ENCODE measurements around the gene SUPT20H. TPM values are rescaled to one million over a fixed set of nuclear protein-coding genes. Genes with fewer than 3 reads are reported as not detected.

Gene SUPT20H
- total and polyA plus RNA-seq, 2 donors (not counting 1 experiment from before 2014, with no cell fraction given): 43.8 to 93.7 TPM

DNA sequence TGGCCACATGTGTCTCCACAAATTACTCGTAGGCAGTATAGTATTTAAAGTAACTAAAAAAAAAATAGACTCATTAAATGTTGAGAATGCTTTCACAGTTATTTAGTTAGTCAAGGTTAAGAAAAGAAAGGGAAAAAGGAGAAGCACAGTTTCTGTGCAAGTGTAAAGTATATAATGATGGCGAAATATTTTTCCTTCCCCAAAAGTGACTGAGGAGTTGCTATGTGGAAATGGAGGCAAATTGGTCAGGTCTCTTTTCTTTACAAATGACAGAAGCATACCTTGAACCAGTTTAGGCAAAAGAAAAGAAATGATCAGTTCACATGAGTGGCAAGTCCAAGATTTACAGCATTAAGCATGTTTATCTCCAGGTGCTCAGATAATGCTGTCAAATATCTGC lies 28.0 kb upstream of the SUPT20H start:
- no peaks in the 10 kb centered on the region for H3K9me3 Mint-ChIP-seq (ENCODE audit: insufficient read depth)
- no peak overlapping the region for H2AFZ ChIP-seq (ENCODE audit: insufficient read depth, low read depth, low read length, poor library complexity, severe bottlenecking)
- no peak overlapping the region for H3K4me3 ChIP-seq (ENCODE audit: control extremely low read depth in 1 of 5, extremely low read depth in 1 of 5, insufficient read depth in 1 of 5, low read depth in 2 of 5, low read length in 4 of 5)
- no peaks in the 10 kb centered on the region for H3K4me1 ChIP-seq (ENCODE audit: control insufficient read depth in 2 of 2, insufficient read depth in 2 of 2, low read length in 2 of 2)
- no peak overlapping the region for H3K27ac Mint-ChIP-seq
- ChIA-PET POLR2A (no interaction called here), CTCF (no interaction called here)
- H3K79me2 ChIP-seq (ENCODE audit: control insufficient read depth, insufficient read depth, low read length): no peaks in the 10 kb centered on the region
- WGBS (ENCODE audit: insufficient coverage): no CpG with 5 or more reads among the region's 2 CpGs
- no peaks in the 10 kb centered on the region for H3K9me3 ChIP-seq (ENCODE audit: control extremely low read depth in 1 of 3, control insufficient read depth in 2 of 3, insufficient read depth in 1 of 3, low read length in 2 of 3)
- H3K27me3 ChIP-seq (replicated peaks in 1 of 4; ENCODE audit: control extremely low read depth in 1 of 4, control insufficient read depth in 3 of 4, insufficient read depth in 4 of 4, low read length in 3 of 4): peaks cover 0 to 6% (median 0%) of the 10 kb centered on the region in 4 experiments
- H3K36me3 ChIP-seq (replicated peaks in 1 of 2; ENCODE audit: control extremely low read depth in 1 of 2, control insufficient read depth in 1 of 2, extremely low read depth in 1 of 2, insufficient read depth in 2 of 2, low read length in 1 of 2): no peaks in the 10 kb centered on the region
- intact Hi-C loops (cut with micrococcal nuclease): no loop called here
- no peak overlapping the region for H3K9ac ChIP-seq (ENCODE audit: low read length)
- no peak overlapping the region for H3K27ac ChIP-seq (ENCODE audit: low read length in 2 of 2)
- H4K20me1 ChIP-seq (ENCODE audit: control insufficient read depth, insufficient read depth, low read length, poor library complexity, severe bottlenecking): no peaks in the 10 kb centered on the region
- H3K4me2 ChIP-seq (replicated peaks; ENCODE audit: low read depth, low read length, poor library complexity, severe bottlenecking): no peak overlapping the region
- no peak for ATAC-seq (ENCODE audit: low read depth)
- H3K4me3 Mint-ChIP-seq: no peak overlapping the region
- TF ChIP-seq, protein P1, sequence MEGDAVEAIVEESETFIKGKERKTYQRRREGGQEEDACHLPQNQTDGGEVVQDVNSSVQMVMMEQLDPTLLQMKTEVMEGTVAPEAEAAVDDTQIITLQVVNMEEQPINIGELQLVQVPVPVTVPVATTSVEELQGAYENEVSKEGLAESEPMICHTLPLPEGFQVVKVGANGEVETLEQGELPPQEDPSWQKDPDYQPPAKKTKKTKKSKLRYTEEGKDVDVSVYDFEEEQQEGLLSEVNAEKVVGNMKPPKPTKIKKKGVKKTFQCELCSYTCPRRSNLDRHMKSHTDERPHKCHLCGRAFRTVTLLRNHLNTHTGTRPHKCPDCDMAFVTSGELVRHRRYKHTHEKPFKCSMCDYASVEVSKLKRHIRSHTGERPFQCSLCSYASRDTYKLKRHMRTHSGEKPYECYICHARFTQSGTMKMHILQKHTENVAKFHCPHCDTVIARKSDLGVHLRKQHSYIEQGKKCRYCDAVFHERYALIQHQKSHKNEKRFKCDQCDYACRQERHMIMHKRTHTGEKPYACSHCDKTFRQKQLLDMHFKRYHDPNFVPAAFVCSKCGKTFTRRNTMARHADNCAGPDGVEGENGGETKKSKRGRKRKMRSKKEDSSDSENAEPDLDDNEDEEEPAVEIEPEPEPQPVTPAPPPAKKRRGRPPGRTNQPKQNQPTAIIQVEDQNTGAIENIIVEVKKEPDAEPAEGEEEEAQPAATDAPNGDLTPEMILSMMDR (IDR thresholded peaks at IDR 0.05): no peak
- no peak for TF ChIP-seq EZH2 (IDR thresholded peaks at IDR 0.05; ENCODE audit: borderline replicate concordance, insufficient read depth, low read depth, low read length, poor library complexity, severe bottlenecking)
- no peaks in the 10 kb centered on the region for H3K4me1 Mint-ChIP-seq
- DNase-seq: no peak
- peaks cover 27% of the 10 kb centered on the region for H3K27me3 Mint-ChIP-seq

DNA sequence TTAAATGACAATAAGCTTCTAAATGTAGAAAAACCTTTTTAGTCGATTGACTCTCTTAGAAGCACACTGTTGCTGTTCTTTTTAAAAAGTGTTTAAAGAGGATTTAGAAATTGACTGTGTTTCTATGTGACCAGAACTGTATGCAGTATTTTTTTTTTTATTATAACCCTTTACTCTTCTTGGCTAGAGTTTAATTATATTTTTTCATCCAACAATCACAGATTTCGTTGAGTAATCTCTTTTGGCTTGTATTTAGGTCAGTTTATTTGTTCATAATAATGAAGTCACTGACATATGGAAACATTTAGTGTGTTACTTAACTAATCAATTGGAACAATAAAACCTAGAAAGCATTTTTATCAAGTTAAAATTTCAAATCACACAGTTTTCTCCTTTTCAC lies 26.1 kb upstream of the SUPT20H start:
- no peaks in the 10 kb centered on the region for H3K9me3 Mint-ChIP-seq (ENCODE audit: insufficient read depth)
- H3K36me3 ChIP-seq (replicated peaks in 1 of 2; ENCODE audit: control extremely low read depth in 1 of 2, control insufficient read depth in 1 of 2, extremely low read depth in 1 of 2, insufficient read depth in 2 of 2, low read length in 1 of 2): no peaks in the 10 kb centered on the region
- no peak overlapping the region for H2AFZ ChIP-seq (ENCODE audit: insufficient read depth, low read depth, low read length, poor library complexity, severe bottlenecking)
- no peak overlapping the region for H3K27ac Mint-ChIP-seq
- H3K27me3 ChIP-seq (replicated peaks in 1 of 4; ENCODE audit: control extremely low read depth in 1 of 4, control insufficient read depth in 3 of 4, insufficient read depth in 4 of 4, low read length in 3 of 4): peaks cover 0 to 6% (median 2%) of the 10 kb centered on the region in 4 experiments
- peaks cover 31% of the 10 kb centered on the region for H3K27me3 Mint-ChIP-seq
- H3K9me3 ChIP-seq (ENCODE audit: control extremely low read depth in 1 of 3, control insufficient read depth in 2 of 3, insufficient read depth in 1 of 3, low read length in 2 of 3): no peaks in the 10 kb centered on the region
- WGBS (ENCODE audit: insufficient coverage): no CpG with 5 or more reads among the region's 2 CpGs
- DNase-seq (no peak), ATAC-seq (ENCODE audit: low read depth) (no peak)
- no peaks in the 10 kb centered on the region for H4K20me1 ChIP-seq (ENCODE audit: control insufficient read depth, insufficient read depth, low read length, poor library complexity, severe bottlenecking)
- H3K27ac ChIP-seq (ENCODE audit: low read length in 2 of 2): no peak overlapping the region
- H3K9ac ChIP-seq (ENCODE audit: low read length): no peak overlapping the region
- H3K4me1 Mint-ChIP-seq: no peaks in the 10 kb centered on the region
- H3K4me2 ChIP-seq (replicated peaks; ENCODE audit: low read depth, low read length, poor library complexity, severe bottlenecking): no peak overlapping the region
- POLR2A ChIA-PET: no interaction called here
- H3K4me1 ChIP-seq (ENCODE audit: control insufficient read depth in 2 of 2, insufficient read depth in 2 of 2, low read length in 2 of 2): no peaks in the 10 kb centered on the region
- no peaks in the 10 kb centered on the region for H3K79me2 ChIP-seq (ENCODE audit: control insufficient read depth, insufficient read depth, low read length)
- no peak overlapping the region for H3K4me3 Mint-ChIP-seq
- TF ChIP-seq, protein P1 (IDR thresholded peaks at IDR 0.05): no peak
- TF ChIP-seq EZH2 (IDR thresholded peaks at IDR 0.05; ENCODE audit: borderline replicate concordance, insufficient read depth, low read depth, low read length, poor library complexity, severe bottlenecking): no peak
- no peak overlapping the region for H3K4me3 ChIP-seq (ENCODE audit: control extremely low read depth in 1 of 5, extremely low read depth in 1 of 5, insufficient read depth in 1 of 5, low read depth in 2 of 5, low read length in 4 of 5)
- CTCF ChIA-PET: no interaction called here
- intact Hi-C loops (cut with micrococcal nuclease): no loop called here

All from B cell (primary cell).